RWPE1 (cell line): ENCODE measurements around the gene ACBD3.
A peak's percentile ranks its signal among the peaks of the same experiment; 100 is the strongest.

ENCODE experiments used
- CTCF ChIA-PET: fragments of 350-600 bp; sonication (Branson Sonifier 250); formaldehyde crosslinking; extraction: SDS; loops from one replicate; lab custom pipeline; 2021; lab: Yijun Ruan, JAX
- POLR2A ChIA-PET: fragments of 400-600 bp; formaldehyde crosslinking; extraction: SDS; loops from one replicate; lab custom pipeline; 2020; ENCODE audit warnings: antibody characterized with exemption; ENCODE audit not compliant: low non-redundant PET; lab: Yijun Ruan, JAX
- DNase-seq: peaks from one replicate; pipeline ENCODE4 v3.0.0; 2012; ENCODE audit warnings: low spot score
- H3K27ac ChIP-seq: fragments of 450-650 bp; 2 replicates; pipeline ENCODE4 v1.5.1; 2017
- TF ChIP-seq, protein P1 (sequence below): fragments of 450-650 bp; conservative IDR thresholded peaks from 2 replicates; pipeline ENCODE4 v1.5.1; 2017; ENCODE audit warnings: low read depth, mild to moderate bottlenecking

The ACBD3 gene

DNA sequence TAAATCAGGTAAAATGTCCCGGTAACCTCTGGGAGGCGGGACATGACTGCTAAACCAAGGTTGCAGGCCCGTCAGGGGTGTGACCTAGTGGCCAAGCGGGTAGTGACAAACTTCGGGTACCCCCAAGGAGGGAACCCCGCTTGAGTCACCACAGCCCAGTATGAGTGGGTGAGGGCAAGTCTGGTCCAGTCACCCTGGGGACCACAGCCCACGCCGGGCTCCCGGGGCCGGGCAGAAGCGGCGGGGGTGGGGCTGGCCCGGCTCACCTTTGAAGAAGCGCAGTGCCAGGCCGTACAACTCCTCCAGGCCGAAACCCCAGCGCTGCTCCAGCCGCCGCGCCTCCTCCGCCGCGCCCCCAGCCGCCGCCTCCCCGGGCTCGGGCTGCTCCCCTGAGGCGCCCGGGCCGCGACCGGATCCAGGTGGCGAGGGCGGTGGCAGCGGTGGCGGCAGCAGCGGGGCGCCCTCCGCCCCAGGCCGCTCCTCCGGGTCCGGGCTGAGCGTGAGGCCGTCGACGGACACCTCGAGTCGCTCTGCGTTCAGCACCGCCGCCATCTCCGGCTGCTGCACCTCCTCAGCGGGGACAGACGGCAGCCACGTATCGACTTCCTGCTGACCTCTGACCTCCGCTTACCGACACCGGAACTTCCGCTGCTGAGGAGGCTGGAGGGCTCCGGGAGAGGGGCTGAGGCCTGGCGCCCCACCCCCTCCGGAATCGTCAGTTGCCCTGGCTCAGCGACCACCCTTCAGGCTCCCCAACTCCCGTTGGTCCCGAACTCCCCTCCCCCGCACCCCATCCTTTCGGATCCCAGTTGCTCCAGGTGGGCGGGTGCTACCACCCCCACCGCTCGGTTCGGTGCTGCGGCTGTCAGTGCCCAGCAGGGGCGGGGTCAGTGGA lies at the start of gene ACBD3:
Gene ACBD3 (minus strand): TSS at position 618 of the 895 bp plus-strand sequence. CDS start 66 bp downstream, at position 552.
- TF ChIP-seq, protein P1, sequence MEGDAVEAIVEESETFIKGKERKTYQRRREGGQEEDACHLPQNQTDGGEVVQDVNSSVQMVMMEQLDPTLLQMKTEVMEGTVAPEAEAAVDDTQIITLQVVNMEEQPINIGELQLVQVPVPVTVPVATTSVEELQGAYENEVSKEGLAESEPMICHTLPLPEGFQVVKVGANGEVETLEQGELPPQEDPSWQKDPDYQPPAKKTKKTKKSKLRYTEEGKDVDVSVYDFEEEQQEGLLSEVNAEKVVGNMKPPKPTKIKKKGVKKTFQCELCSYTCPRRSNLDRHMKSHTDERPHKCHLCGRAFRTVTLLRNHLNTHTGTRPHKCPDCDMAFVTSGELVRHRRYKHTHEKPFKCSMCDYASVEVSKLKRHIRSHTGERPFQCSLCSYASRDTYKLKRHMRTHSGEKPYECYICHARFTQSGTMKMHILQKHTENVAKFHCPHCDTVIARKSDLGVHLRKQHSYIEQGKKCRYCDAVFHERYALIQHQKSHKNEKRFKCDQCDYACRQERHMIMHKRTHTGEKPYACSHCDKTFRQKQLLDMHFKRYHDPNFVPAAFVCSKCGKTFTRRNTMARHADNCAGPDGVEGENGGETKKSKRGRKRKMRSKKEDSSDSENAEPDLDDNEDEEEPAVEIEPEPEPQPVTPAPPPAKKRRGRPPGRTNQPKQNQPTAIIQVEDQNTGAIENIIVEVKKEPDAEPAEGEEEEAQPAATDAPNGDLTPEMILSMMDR, result no peak
- DNase-seq, result peak; percentile 88
- CTCF ChIA-PET, result interaction anchor here (0.6 to 2.4 kb wide), 6 partner anchors 11 to 432 kb away, joined by 3 to 12 read pairs (median 6); no protein-coding TSS in a partner anchor
- H3K27ac ChIP-seq, result peak within 1 kb of the TSS; percentile 89
- POLR2A ChIA-PET, result interaction anchor here (0.7 to 2.7 kb wide), 2 partner anchors 8 to 58 kb away, joined by 4 to 18 read pairs; no protein-coding TSS in a partner anchor

DNA sequence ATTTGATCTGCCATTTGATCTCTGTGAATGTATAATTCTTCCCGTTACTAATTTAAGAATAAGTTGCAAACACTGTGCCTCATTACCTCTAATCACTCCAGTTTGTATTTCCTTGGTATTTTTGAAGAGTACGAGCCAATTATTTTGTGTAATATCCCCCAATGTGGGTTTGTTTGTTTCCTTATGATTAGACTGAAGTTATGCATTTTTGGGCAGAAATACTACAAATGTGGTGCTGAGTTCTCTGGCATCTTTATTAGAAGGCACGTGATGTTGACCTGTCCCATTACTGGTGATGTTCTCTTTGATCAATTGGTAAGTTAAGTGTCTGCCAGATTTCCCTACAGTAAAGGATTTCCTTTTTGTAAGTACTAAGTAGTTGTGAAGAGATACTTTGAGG lies 47.3 kb upstream of the ACBD3 start:
- ChIA-PET POLR2A (no interaction called here), CTCF (no interaction called here)
- TF ChIP-seq, protein P1, result no peak
- no peak overlapping the region for H3K27ac ChIP-seq
- no peak for DNase-seq

DNA sequence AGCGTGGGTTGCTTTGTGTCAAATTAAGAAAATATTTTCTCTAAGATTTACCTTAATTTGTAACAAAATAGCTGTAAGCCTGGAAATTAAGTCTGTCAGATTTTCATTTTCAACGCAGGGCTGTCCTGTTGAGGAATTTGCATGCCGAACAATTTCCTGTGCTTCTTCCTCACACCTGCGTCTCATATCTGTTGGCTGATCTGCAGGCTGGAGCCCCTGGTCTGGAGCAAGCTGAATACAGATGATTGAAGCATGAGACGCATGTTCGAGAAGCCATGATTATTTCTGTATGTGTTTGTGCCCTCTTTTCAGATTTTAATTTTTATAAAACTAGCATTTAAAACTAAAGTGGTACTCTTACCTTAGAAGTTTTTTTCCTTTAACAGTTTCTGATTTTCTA lies 46.8 kb upstream of the ACBD3 start:
- POLR2A ChIA-PET, result no interaction called here
- TF ChIP-seq, protein P1, result no peak
- CTCF ChIA-PET, result interaction anchor here (0.8 kb wide), 1 partner anchor 36 kb away, joined by 5 read pairs; no protein-coding TSS in a partner anchor
- no peak overlapping the region for H3K27ac ChIP-seq
- no peak for DNase-seq

DNA sequence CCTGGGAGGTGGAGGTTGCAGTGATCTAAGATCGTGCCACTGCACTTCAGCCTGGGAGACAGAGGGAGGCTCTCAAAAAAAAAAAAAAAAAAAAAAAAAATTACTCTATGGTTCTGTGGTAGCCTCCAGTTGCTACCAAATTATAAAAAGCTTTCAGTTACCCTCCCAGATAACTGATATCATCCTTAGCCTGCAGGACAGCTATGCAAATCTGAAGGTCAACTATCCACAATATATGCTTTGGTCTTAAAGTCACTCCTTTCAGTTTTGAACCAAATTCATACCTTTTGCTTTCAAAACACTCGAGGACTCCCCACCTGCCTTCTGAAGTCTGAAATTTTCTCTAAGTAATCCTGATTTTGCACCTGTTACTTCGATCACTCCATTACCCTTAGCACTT lies 40.1 kb upstream of the ACBD3 start:
- ChIA-PET CTCF (interaction anchor here (0.6 to 0.8 kb wide), 5 partner anchors 46 to 763 kb away, joined by 3 to 5 read pairs (median 4); partner anchors contain the start of gene LIN9), POLR2A (no interaction called here)
- TF ChIP-seq, protein P1, result no peak
- H3K27ac ChIP-seq, result no peak overlapping the region
- DNase-seq, result no peak

DNA sequence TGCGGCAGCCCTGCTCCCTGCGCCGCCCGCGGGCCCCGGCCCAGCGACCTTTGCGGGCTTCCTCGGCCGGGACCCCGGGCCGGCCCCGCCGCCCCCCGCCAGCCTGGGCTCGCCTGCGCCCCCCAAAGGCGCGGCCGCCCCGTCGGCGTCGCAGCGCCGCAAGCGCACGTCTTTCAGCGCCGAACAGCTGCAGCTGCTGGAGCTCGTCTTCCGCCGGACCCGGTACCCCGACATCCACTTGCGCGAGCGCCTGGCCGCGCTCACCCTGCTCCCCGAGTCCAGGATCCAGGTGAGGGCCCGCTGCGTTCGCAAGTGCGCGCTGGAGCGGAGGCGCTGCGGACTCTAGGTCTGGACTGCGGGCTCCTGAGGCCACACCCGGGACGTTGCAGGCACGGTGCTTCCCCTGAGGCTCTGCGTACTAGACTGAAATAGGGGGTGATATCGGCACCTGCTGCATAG lies 37.3 kb upstream of the ACBD3 start:
- DNase-seq, result peak; percentile 43
- ChIA-PET CTCF (interaction anchor here (1.0 kb wide), 1 partner anchor 23 kb away, joined by 3 read pairs; no protein-coding TSS in a partner anchor), POLR2A (no interaction called here)
- TF ChIP-seq, protein P1, result no peak; the same call in 1 of the 2 replicates
- H3K27ac ChIP-seq, result no peak overlapping the region

DNA sequence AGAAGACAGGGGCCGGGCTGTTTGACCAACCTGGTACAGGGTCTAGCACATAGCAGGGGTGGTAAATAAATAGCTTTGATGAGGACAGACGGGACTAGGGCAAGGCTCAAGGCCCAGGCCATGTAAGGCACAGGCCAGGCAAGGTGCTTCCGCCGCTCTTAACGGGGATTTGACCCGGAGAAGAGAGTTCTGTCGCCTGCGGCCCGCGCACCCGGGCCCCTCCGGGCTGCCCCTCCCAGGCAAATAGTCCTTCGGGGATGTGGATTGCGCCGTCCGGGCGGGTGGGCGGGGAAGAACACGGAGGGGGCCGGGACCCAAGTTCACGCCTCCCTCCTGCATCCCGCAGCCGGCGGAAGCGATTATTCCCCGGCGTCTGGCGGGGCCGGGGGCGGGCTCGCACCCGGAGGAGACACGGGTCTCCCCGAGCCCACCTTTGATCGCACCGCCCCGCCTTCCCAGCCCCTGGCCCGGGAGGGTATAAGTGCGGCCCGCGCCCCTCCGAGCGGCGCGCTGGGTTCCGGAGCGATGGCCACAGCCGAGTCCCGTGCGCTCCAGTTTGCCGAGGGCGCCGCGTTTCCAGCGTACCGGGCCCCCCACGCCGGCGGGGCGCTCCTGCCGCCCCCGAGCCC lies 36.7 kb upstream of the ACBD3 start, which contains the start of gene MIXL1:
Gene MIXL1 (plus strand): TSS at position 508 of the 629 bp plus-strand sequence. CDS start 18 bp downstream, at position 526.
- POLR2A ChIA-PET, result interaction anchor here (0.5 to 0.6 kb wide), 2 partner anchors 17 to 63 kb away, joined by 3 read pairs; no protein-coding TSS in a partner anchor

More for the DNA sequence above, 36.7 kb upstream of the ACBD3 start, which contains the start of gene MIXL1:
- CTCF ChIA-PET, result no interaction called here
- TF ChIP-seq, protein P1, result no peak
- no peak for DNase-seq
- H3K27ac ChIP-seq, result no peak within 1 kb of the TSS
